ENCODE results near the gene VWA5A. TPM values are rescaled to one million over a fixed set of nuclear protein-coding genes. Genes with fewer than 3 reads are reported as not detected.
"Not testable (repeated sequence)": the region's sequence is repeated elsewhere in the genome, so short reads cannot be mapped to it uniquely, and the experiment has no call there.

The VWA5A gene
- polyA plus RNA-seq, 1 donor from 2014 or later = 82.2 TPM

DNA sequence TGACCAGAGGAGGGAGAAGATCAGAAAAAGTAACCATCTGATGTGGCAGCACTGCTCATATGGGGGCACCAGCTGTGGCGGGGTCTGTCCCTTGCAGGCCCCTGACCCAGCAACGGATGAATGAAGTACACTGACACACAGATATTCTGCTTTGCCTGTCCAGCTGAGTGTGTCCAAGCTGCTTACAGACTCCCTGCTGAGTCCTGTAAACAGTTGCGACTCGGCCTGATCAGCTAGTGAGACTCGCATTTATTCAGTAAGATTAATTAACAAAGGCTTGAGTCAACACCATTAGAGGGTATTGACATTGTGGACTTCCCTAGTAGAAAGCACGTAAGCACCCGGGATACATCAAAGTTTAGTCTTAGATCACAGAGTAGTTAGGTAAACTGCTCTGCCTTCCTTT is 52.6 kb downstream of the VWA5A start:
- Histone ChIP-seq H3K27ac (ENCODE audit: low read length) (no peak overlapping the region), H2AFZ (ENCODE audit: low read depth, low read length) (no peak overlapping the region), H4K20me1 (ENCODE audit: insufficient read depth) (no peaks in the 10 kb centered on the region), H3K4me2 (ENCODE audit: low read length) (no peak overlapping the region), H3F3A (ENCODE audit: insufficient read depth, low read length, poor library complexity, severe bottlenecking) (peaks cover 5% of the 10 kb centered on the region), H3K9me3 (ENCODE audit: low read length) (no peaks in the 10 kb centered on the region), H3K9ac (ENCODE audit: low read length) (no peak overlapping the region), H3K9me2 (ENCODE audit: insufficient read depth, low read length) (no peaks in the 10 kb centered on the region), H3K79me2 (replicated peaks; ENCODE audit: insufficient read depth, low read length) (no peaks in the 10 kb centered on the region), H3K4me3 (ENCODE audit: low read length) (no peak overlapping the region), H3K27me3 (ENCODE audit: insufficient read depth, low read depth, low read length) (no peaks in the 10 kb centered on the region), H3K36me3 (ENCODE audit: insufficient read depth, low read length) (no peaks in the 10 kb centered on the region)
- TF ChIP-seq MXI1 (conservative IDR thresholded peaks at IDR 0.05; ENCODE audit: poor library complexity, severe bottlenecking) (no peak), TAF1 (IDR thresholded peaks at IDR 0.05; ENCODE audit: low read depth) (no peak), SMC3 (conservative IDR thresholded peaks at IDR 0.05; ENCODE audit: poor library complexity) (no peak), EZH2 (IDR thresholded peaks at IDR 0.05; ENCODE audit: borderline replicate concordance, insufficient read depth, low read length, poor library complexity, severe bottlenecking) (no peak), RAD21 (conservative IDR thresholded peaks at IDR 0.05) (no peak), REST (IDR thresholded peaks at IDR 0.05; ENCODE audit: borderline replicate concordance) (no peak), POLR2AphosphoS5 (IDR thresholded peaks at IDR 0.05) (no peak), EP300 (conservative IDR thresholded peaks at IDR 0.05; ENCODE audit: poor library complexity, severe bottlenecking) (no peak)
- TF ChIP-seq, protein P1, sequence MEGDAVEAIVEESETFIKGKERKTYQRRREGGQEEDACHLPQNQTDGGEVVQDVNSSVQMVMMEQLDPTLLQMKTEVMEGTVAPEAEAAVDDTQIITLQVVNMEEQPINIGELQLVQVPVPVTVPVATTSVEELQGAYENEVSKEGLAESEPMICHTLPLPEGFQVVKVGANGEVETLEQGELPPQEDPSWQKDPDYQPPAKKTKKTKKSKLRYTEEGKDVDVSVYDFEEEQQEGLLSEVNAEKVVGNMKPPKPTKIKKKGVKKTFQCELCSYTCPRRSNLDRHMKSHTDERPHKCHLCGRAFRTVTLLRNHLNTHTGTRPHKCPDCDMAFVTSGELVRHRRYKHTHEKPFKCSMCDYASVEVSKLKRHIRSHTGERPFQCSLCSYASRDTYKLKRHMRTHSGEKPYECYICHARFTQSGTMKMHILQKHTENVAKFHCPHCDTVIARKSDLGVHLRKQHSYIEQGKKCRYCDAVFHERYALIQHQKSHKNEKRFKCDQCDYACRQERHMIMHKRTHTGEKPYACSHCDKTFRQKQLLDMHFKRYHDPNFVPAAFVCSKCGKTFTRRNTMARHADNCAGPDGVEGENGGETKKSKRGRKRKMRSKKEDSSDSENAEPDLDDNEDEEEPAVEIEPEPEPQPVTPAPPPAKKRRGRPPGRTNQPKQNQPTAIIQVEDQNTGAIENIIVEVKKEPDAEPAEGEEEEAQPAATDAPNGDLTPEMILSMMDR (IDR thresholded peaks at IDR 0.05; ENCODE audit: poor library complexity, severe bottlenecking) = no peak

DNA sequence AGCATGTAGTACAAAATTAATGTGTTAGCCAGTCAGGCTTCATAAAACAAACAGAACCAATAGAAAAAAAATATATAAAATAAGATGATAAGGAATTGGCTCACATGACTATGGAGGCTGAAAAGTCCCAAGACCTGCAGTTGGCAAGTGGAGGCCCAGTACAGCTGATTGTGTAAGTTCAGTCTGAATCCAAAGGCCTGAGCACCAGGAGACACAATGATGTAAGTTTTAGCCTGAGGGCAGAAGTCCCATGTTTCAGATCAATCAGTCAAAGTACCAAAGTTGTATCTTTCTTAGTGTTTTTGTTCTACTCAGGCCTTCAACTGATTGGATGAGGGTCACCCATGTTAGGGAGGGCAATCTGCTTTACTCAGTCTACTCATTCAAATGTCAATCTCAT is 53.5 kb downstream of the VWA5A start:
- no peaks in the 10 kb centered on the region for H3K79me2 ChIP-seq (replicated peaks; ENCODE audit: insufficient read depth, low read length)
- H3K36me3 ChIP-seq (ENCODE audit: insufficient read depth, low read length) = no peaks in the 10 kb centered on the region
- H4K20me1 ChIP-seq (ENCODE audit: insufficient read depth) = no peaks in the 10 kb centered on the region
- TF ChIP-seq EZH2 (IDR thresholded peaks at IDR 0.05; ENCODE audit: borderline replicate concordance, insufficient read depth, low read length, poor library complexity, severe bottlenecking) = no peak
- TF ChIP-seq TAF1 (IDR thresholded peaks at IDR 0.05; ENCODE audit: low read depth) = no peak
- TF ChIP-seq SMC3 (conservative IDR thresholded peaks at IDR 0.05; ENCODE audit: poor library complexity) = no peak
- TF ChIP-seq, protein P1 (IDR thresholded peaks at IDR 0.05; ENCODE audit: poor library complexity, severe bottlenecking) = no peak
- no peak for TF ChIP-seq POLR2AphosphoS5 (IDR thresholded peaks at IDR 0.05)
- TF ChIP-seq RAD21 (conservative IDR thresholded peaks at IDR 0.05) = no peak
- TF ChIP-seq REST (IDR thresholded peaks at IDR 0.05; ENCODE audit: borderline replicate concordance) = no peak
- no peak for TF ChIP-seq MXI1 (conservative IDR thresholded peaks at IDR 0.05; ENCODE audit: poor library complexity, severe bottlenecking)
- no peak for TF ChIP-seq EP300 (conservative IDR thresholded peaks at IDR 0.05; ENCODE audit: poor library complexity, severe bottlenecking)
- no peak overlapping the region for H2AFZ ChIP-seq (ENCODE audit: low read depth, low read length)
- no peaks in the 10 kb centered on the region for H3K27me3 ChIP-seq (ENCODE audit: insufficient read depth, low read depth, low read length)
- H3K9me2 ChIP-seq (ENCODE audit: insufficient read depth, low read length) = no peaks in the 10 kb centered on the region
- no peaks in the 10 kb centered on the region for H3K9me3 ChIP-seq (ENCODE audit: low read length)
- H3K4me3 ChIP-seq (ENCODE audit: low read length) = no peak overlapping the region
- peaks cover 5% of the 10 kb centered on the region for H3F3A ChIP-seq (ENCODE audit: insufficient read depth, low read length, poor library complexity, severe bottlenecking)
- no peak overlapping the region for H3K9ac ChIP-seq (ENCODE audit: low read length)
- H3K4me2 ChIP-seq (ENCODE audit: low read length) = no peak overlapping the region
- no peak overlapping the region for H3K27ac ChIP-seq (ENCODE audit: low read length)

DNA sequence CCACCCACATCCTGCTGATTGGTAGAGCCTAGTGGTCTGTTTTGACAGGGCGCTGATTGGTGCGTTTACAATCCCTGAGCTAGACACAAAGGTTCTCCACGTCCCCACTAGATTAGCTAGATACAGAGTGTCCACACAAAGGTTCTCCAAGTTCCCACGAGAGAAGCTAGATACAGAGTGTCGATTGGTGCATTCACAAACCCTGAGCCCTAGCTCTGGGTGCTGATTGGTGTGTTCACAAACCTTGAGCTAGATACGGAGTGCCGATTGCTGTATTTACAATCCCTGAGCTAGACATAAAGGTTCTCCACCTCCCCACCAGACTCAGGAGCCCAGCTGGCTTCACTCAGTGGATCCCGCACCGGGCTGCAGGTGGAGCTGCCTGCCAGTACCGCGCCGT is 55.1 kb downstream of the VWA5A start:
- not testable (repeated sequence) for H3K9me2 ChIP-seq (ENCODE audit: insufficient read depth, low read length); H3K9me3 ChIP-seq (ENCODE audit: low read length); H3K27me3 ChIP-seq (ENCODE audit: insufficient read depth, low read depth, low read length); H2AFZ ChIP-seq (ENCODE audit: low read depth, low read length); H3K4me2 ChIP-seq (ENCODE audit: low read length); H3K36me3 ChIP-seq (ENCODE audit: insufficient read depth, low read length); H3K4me3 ChIP-seq (ENCODE audit: low read length); H3F3A ChIP-seq (ENCODE audit: insufficient read depth, low read length, poor library complexity, severe bottlenecking); H3K27ac ChIP-seq (ENCODE audit: low read length); H3K79me2 ChIP-seq (replicated peaks; ENCODE audit: insufficient read depth, low read length); H3K9ac ChIP-seq (ENCODE audit: low read length); H4K20me1 ChIP-seq (ENCODE audit: insufficient read depth)

Measured in neural cell (in vitro differentiated cells).